ENCODE measurements around the gene IHH. TPM values are rescaled to one million over a fixed set of nuclear protein-coding genes. Genes with fewer than 3 reads are reported as not detected.

IHH gene
- total RNA-seq, 1 donor from 2014 or later = not detected

GRCh38 chr2:219032051-219032745, 28.5 kb downstream of the IHH start:
- DNase-seq (ENCODE audit: low read depth) = no peak
- TF ChIP-seq, protein P1, sequence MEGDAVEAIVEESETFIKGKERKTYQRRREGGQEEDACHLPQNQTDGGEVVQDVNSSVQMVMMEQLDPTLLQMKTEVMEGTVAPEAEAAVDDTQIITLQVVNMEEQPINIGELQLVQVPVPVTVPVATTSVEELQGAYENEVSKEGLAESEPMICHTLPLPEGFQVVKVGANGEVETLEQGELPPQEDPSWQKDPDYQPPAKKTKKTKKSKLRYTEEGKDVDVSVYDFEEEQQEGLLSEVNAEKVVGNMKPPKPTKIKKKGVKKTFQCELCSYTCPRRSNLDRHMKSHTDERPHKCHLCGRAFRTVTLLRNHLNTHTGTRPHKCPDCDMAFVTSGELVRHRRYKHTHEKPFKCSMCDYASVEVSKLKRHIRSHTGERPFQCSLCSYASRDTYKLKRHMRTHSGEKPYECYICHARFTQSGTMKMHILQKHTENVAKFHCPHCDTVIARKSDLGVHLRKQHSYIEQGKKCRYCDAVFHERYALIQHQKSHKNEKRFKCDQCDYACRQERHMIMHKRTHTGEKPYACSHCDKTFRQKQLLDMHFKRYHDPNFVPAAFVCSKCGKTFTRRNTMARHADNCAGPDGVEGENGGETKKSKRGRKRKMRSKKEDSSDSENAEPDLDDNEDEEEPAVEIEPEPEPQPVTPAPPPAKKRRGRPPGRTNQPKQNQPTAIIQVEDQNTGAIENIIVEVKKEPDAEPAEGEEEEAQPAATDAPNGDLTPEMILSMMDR (IDR thresholded peaks at IDR 0.05; ENCODE audit: insufficient read depth, low read length, poor library complexity, severe bottlenecking) = no peak
- H3K4me3 ChIP-seq (ENCODE audit: low read depth, low read length) = no peak overlapping the region
- H3K36me3 ChIP-seq (ENCODE audit: control insufficient read depth, insufficient read depth, low read length) = no peaks in the 10 kb centered on the region
- H3K27me3 ChIP-seq (ENCODE audit: control insufficient read depth, insufficient read depth, low read length) = peaks cover 29% of the 10 kb centered on the region

DNA sequence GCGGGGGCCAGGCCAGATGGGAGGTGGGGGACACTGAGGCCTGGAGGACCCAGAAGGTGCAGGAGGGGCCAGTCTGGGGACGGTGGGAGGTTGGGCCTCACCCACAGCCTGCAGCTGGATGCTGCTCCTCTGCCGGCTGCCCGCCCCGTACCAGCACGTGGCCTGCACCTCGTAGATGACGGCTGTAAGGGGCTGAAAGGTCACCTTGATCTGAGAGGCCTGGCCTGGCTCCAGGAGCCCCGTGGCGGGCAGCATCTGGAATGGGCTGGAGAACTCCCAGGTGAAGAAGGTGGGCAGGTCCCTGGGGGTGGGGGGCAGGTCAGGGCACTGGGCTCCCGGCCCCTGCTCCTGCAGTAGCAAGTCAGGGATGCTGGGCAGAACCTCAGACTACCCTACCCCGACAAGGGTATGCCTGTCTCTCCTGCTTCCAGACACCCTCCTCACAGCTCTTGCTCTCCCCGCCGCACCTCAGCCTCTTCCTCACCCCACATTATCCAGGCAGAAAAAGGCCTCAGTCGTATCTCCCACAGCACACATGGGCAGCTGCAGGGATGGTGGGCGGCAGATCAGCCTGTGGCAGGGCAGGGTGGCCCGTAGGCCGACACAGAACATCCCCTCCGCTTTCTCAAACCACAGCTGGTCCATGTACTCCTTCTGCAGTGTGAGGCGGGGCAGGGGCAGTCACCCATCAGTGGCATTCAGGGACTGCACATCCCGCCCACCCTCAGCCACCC, 29.5 kb downstream of the IHH start:
- TF ChIP-seq, protein P1 (IDR thresholded peaks at IDR 0.05; ENCODE audit: insufficient read depth, low read length, poor library complexity, severe bottlenecking) = no peak

GRCh38 chr2:219030177-219030940, 30.4 kb downstream of the IHH start:
- Histone ChIP-seq H3K4me3 (ENCODE audit: low read depth, low read length) (no peak overlapping the region), H3K27me3 (ENCODE audit: control insufficient read depth, insufficient read depth, low read length) (peaks cover 27% of the 10 kb centered on the region), H3K36me3 (ENCODE audit: control insufficient read depth, insufficient read depth, low read length) (no peaks in the 10 kb centered on the region)
- DNase-seq (ENCODE audit: low read depth) = no peak
- TF ChIP-seq, protein P1 (IDR thresholded peaks at IDR 0.05; ENCODE audit: insufficient read depth, low read length, poor library complexity, severe bottlenecking) = no peak

More for the DNA sequence above, 29.5 kb downstream of the IHH start:
- Histone ChIP-seq H3K36me3 (ENCODE audit: control insufficient read depth, insufficient read depth, low read length) (no peaks in the 10 kb centered on the region), H3K27me3 (ENCODE audit: control insufficient read depth, insufficient read depth, low read length) (peaks cover 29% of the 10 kb centered on the region), H3K4me3 (ENCODE audit: low read depth, low read length) (no peak overlapping the region)
- DNase-seq (ENCODE audit: low read depth) = no peak

- peak; percentile 25 for DNase-seq (ENCODE audit: low read depth)
- Histone ChIP-seq H3K27me3 (ENCODE audit: control insufficient read depth, insufficient read depth, low read length) (peaks cover 27% of the 10 kb centered on the region), H3K36me3 (ENCODE audit: control insufficient read depth, insufficient read depth, low read length) (no peaks in the 10 kb centered on the region), H3K4me3 (ENCODE audit: low read depth, low read length) (no peak overlapping the region)
- TF ChIP-seq, protein P1 (IDR thresholded peaks at IDR 0.05; ENCODE audit: insufficient read depth, low read length, poor library complexity, severe bottlenecking) = peak; percentile 94
Observed at GRCh38 chr2:219029829-219030165, 30.9 kb downstream of the IHH start.

GRCh38 chr2:219028996-219029828, 31.5 kb downstream of the IHH start:
- TF ChIP-seq, protein P1 (IDR thresholded peaks at IDR 0.05; ENCODE audit: insufficient read depth, low read length, poor library complexity, severe bottlenecking) = no peak
- H3K4me3 ChIP-seq (ENCODE audit: low read depth, low read length) = no peak overlapping the region
- H3K27me3 ChIP-seq (ENCODE audit: control insufficient read depth, insufficient read depth, low read length) = peaks cover 27% of the 10 kb centered on the region

More at GRCh38 chr2:219028996-219029828, 31.5 kb downstream of the IHH start:
- H3K36me3 ChIP-seq (ENCODE audit: control insufficient read depth, insufficient read depth, low read length) = no peaks in the 10 kb centered on the region
- DNase-seq (ENCODE audit: low read depth) = no peak
